IgD-negative memory B cell (primary cell): ENCODE data around the gene FDXR. TPM values are rescaled to one million over a fixed set of nuclear protein-coding genes. Genes with fewer than 3 reads are reported as not detected.
"Not testable (repeated sequence)": the region's sequence is repeated elsewhere in the genome, so short reads cannot be mapped to it uniquely, and the experiment has no call there.

Experiments used
- H3K27ac Mint-ChIP-seq, 3 donors: one replicate each; pipeline ENCODE4 v1.8.0; 2020 to 2022; ENCODE audit warnings: mild to moderate bottlenecking in 3 of 3, mixed read lengths in 3 of 3, moderate library complexity in 1 of 3
- H3K27me3 Mint-ChIP-seq: one replicate; pipeline ENCODE4 v1.8.0; 2021; ENCODE audit warnings: mixed read lengths
- H3K36me3 Mint-ChIP-seq: one replicate; pipeline ENCODE4 v1.8.0; 2020; ENCODE audit warnings: mild to moderate bottlenecking, mixed read lengths
- H3K4me1 Mint-ChIP-seq, 3 donors: one replicate each; pipeline ENCODE4 v1.8.0; 2020 to 2022; ENCODE audit warnings: mixed read lengths in 3 of 3, mild to moderate bottlenecking in 1 of 3
- H3K4me3 Mint-ChIP-seq, 4 donors: one replicate each; pipeline ENCODE4 v1.8.0; 2020 to 2022; ENCODE audit warnings: mild to moderate bottlenecking in 4 of 4, mixed read lengths in 4 of 4, moderate library complexity in 3 of 4
- H3K9me3 Mint-ChIP-seq, 3 donors: one replicate each; pipeline ENCODE4 v1.8.0; 2020 to 2021; ENCODE audit warnings: mixed read lengths in 3 of 3, mild to moderate bottlenecking in 1 of 3
- polyA plus RNA-seq: library from polyadenylated mRNA; unstranded; fragments of 300-500 nt; fragmentation: Illumina TruSeq; gene quantifications from one replicate; pipeline ENCODE4 v1.2.3, GENCODE V29; 2021

FDXR gene
- polyA plus RNA-seq, 1 donor from 2014 or later, result 5.9 TPM

GRCh38 chr17:74906214-74906793 lies 33.5 kb upstream of the FDXR start:
- not testable (repeated sequence) for H3K9me3 Mint-ChIP-seq, H3K27ac Mint-ChIP-seq, H3K4me1 Mint-ChIP-seq, H3K36me3 Mint-ChIP-seq, H3K4me3 Mint-ChIP-seq
- peaks cover 14% of the 10 kb centered on the region for H3K27me3 Mint-ChIP-seq

GRCh38 chr17:74904687-74905409 lies 32.1 kb upstream of the FDXR start:
- H3K27me3 Mint-ChIP-seq, result peaks cover 14% of the 10 kb centered on the region
- peak overlapping the region in 1 of 3 donors; percentile 65 for H3K27ac Mint-ChIP-seq
- no peak overlapping the region for H3K4me3 Mint-ChIP-seq
- H3K4me1 Mint-ChIP-seq, result no peaks in the 10 kb centered on the region
- H3K36me3 Mint-ChIP-seq, result no peaks in the 10 kb centered on the region
- H3K9me3 Mint-ChIP-seq, result peaks cover 0 to 2% (median 0%) of the 10 kb centered on the region in 3 donors

GRCh38 chr17:74903671-74904070 lies 30.9 kb upstream of the FDXR start:
- H3K4me3 Mint-ChIP-seq, result no peak overlapping the region
- H3K27me3 Mint-ChIP-seq, result peaks cover 14% of the 10 kb centered on the region
- H3K27ac Mint-ChIP-seq, result peak overlapping the region in 1 of 3 donors; percentile 73
- H3K36me3 Mint-ChIP-seq, result no peaks in the 10 kb centered on the region
- no peaks in the 10 kb centered on the region for H3K4me1 Mint-ChIP-seq
- H3K9me3 Mint-ChIP-seq, result peaks cover 0 to 2% (median 2%) of the 10 kb centered on the region in 3 donors

GRCh38 chr17:74903034-74903433 lies 30.2 kb upstream of the FDXR start:
- Mint-ChIP-seq H3K4me1 (no peaks in the 10 kb centered on the region), H3K4me3 (no peak overlapping the region), H3K27ac (no peak overlapping the region), H3K36me3 (no peaks in the 10 kb centered on the region), H3K27me3 (peaks cover 14% of the 10 kb centered on the region), H3K9me3 (peaks cover 0 to 2% (median 2%) of the 10 kb centered on the region in 3 donors)

GRCh38 chr17:74901353-74902135 lies 28.8 kb upstream of the FDXR start:
- Mint-ChIP-seq H3K27me3 (peaks cover 15% of the 10 kb centered on the region), H3K4me1 (no peaks in the 10 kb centered on the region), H3K27ac (no peak overlapping the region), H3K36me3 (no peaks in the 10 kb centered on the region), H3K9me3 (peaks cover 0 to 2% (median 2%) of the 10 kb centered on the region in 3 donors), H3K4me3 (no peak overlapping the region)

- H3K9me3 Mint-ChIP-seq, result peaks cover 0 to 2% (median 2%) of the 10 kb centered on the region in 3 donors
- H3K36me3 Mint-ChIP-seq, result no peaks in the 10 kb centered on the region
- H3K4me1 Mint-ChIP-seq, result no peaks in the 10 kb centered on the region
- H3K27me3 Mint-ChIP-seq, result peaks cover 20% of the 10 kb centered on the region
- peak overlapping the region in 1 of 3 donors; percentile 35 for H3K27ac Mint-ChIP-seq
- no peak overlapping the region for H3K4me3 Mint-ChIP-seq
Observed at GRCh38 chr17:74900208-74900607, 27.4 kb upstream of the FDXR start.

- H3K27me3 Mint-ChIP-seq, result peaks cover 26% of the 10 kb centered on the region
- H3K27ac Mint-ChIP-seq, result no peak overlapping the region
- peaks cover 0 to 2% (median 2%) of the 10 kb centered on the region in 3 donors for H3K9me3 Mint-ChIP-seq
- H3K4me3 Mint-ChIP-seq, result no peak overlapping the region
- peaks cover 0 to 2% (median 0%) of the 10 kb centered on the region in 3 donors for H3K4me1 Mint-ChIP-seq
- H3K36me3 Mint-ChIP-seq, result no peaks in the 10 kb centered on the region
Observed at GRCh38 chr17:74898376-74898946, 25.7 kb upstream of the FDXR start.

GRCh38 chr17:74893936-74894671 lies 21.3 kb upstream of the FDXR start:
- Mint-ChIP-seq H3K36me3 (no peaks in the 10 kb centered on the region), H3K9me3 (peaks cover 0 to 2% (median 0%) of the 10 kb centered on the region in 3 donors), H3K27ac (no peak overlapping the region), H3K27me3 (peaks cover 37% of the 10 kb centered on the region), H3K4me1 (peaks cover 0 to 2% (median 0%) of the 10 kb centered on the region in 3 donors), H3K4me3 (peak overlapping the region in 1 of 4 donors; percentile 54)

GRCh38 chr17:74892974-74893911 lies 20.4 kb upstream of the FDXR start, which contains the start of gene FADS6:
FADS6 (minus strand) TSS chr17:74893633; CDS start chr17:74893595, 38 bp downstream.
- Mint-ChIP-seq H3K27ac (no peak within 1 kb of the TSS), H3K9me3 (peaks cover 0 to 2% (median 0%) of the 10 kb centered on the region in 3 donors), H3K27me3 (peaks cover 37% of the 10 kb centered on the region), H3K36me3 (no peaks in the 10 kb centered on the region), H3K4me3 (peak within 1 kb of the TSS in 2 of 4 donors; percentile 8 to 54), H3K4me1 (peaks cover 0 to 2% (median 0%) of the 10 kb centered on the region in 3 donors)

- H3K27ac Mint-ChIP-seq, result no peak overlapping the region
- no peaks in the 10 kb centered on the region for H3K36me3 Mint-ChIP-seq
- peaks cover 0 to 2% (median 0%) of the 10 kb centered on the region in 3 donors for H3K4me1 Mint-ChIP-seq
- H3K4me3 Mint-ChIP-seq, result no peak overlapping the region
- H3K27me3 Mint-ChIP-seq, result peaks cover 37% of the 10 kb centered on the region
- peaks cover 0 to 2% (median 0%) of the 10 kb centered on the region in 3 donors for H3K9me3 Mint-ChIP-seq
Observed at GRCh38 chr17:74892013-74892841, 19.4 kb upstream of the FDXR start.

- H3K27ac Mint-ChIP-seq, result no peak overlapping the region
- H3K36me3 Mint-ChIP-seq, result no peaks in the 10 kb centered on the region
- H3K9me3 Mint-ChIP-seq, result peaks cover 0 to 2% (median 0%) of the 10 kb centered on the region in 3 donors
- H3K27me3 Mint-ChIP-seq, result peaks cover 35% of the 10 kb centered on the region
- peaks cover 0 to 2% (median 0%) of the 10 kb centered on the region in 3 donors for H3K4me1 Mint-ChIP-seq
- H3K4me3 Mint-ChIP-seq, result no peak overlapping the region
Observed at GRCh38 chr17:74890554-74890953, 17.8 kb upstream of the FDXR start.

GRCh38 chr17:74888469-74888868 lies 15.7 kb upstream of the FDXR start:
- no peak overlapping the region for H3K4me3 Mint-ChIP-seq
- H3K4me1 Mint-ChIP-seq, result no peaks in the 10 kb centered on the region
- no peak overlapping the region for H3K27ac Mint-ChIP-seq
- H3K27me3 Mint-ChIP-seq, result peaks cover 21% of the 10 kb centered on the region
- no peaks in the 10 kb centered on the region for H3K36me3 Mint-ChIP-seq
- no peaks in the 10 kb centered on the region for H3K9me3 Mint-ChIP-seq
